HCT116 (cell line): ENCODE data around the gene ANKHD1. TPM values are rescaled to one million over a fixed set of nuclear protein-coding genes. Genes with fewer than 3 reads are reported as not detected.

Source experiments
- ATAC-seq: fragments of 200-7000 bp; cut with Tn5 transposase; 2 replicates; pipeline ENCODE4 v1.9.1; 2020; ENCODE audit warnings: mild to moderate bottlenecking, moderate library complexity
- BruUV-seq: library from RNA; stranded (reverse); fragments of 400-500 nt; replicated peaks from 2 replicates; lab custom pipeline; 2021; lab: Mats Ljungman, UMichigan
- CTCF ChIA-PET: fragments of 300-600 bp; sonication (Branson Sonifier 250); formaldehyde crosslinking; loops from one replicate; lab custom pipeline; 2021; ENCODE audit warnings: antibody characterized with exemption; lab: Charles Lee
- POLR2A ChIA-PET: fragments of 300-600, 350-600 bp; sonication (Branson Sonifier 250); formaldehyde crosslinking; loops from one replicate; lab custom pipeline; 2021; ENCODE audit warnings: antibody characterized with exemption; lab: Charles Lee
- RAD21 ChIA-PET, 2 experiments: fragments of 300-600 bp; sonication (Branson Sonifier 250); formaldehyde crosslinking; loops; one replicate each; lab custom pipeline; 2023; ENCODE audit warnings: low total read pairs in 2 of 2; ENCODE audit not compliant: uncharacterized antibody in 2 of 2, unreplicated experiment in 2 of 2, low non-redundant PET in 1 of 2; lab: Charles Lee
- DNase-seq: peaks from one replicate; pipeline ENCODE4 v3.0.0-alpha.2; 2010; ENCODE audit warnings: low read depth, low spot score
- H2AFZ ChIP-seq: fragments of 200-600 bp; shearing (Covaris generic), sonication (generic); 2 replicates; pipeline ENCODE4 v1.6.1; 2017; ENCODE audit warnings: low read depth, mixed run types, mixed read lengths, antibody characterized with exemption, low read length; ENCODE audit not compliant: poor library complexity, severe bottlenecking
- H3K27ac ChIP-seq: 2 replicates; pipeline ENCODE4 v1.5.1; 2012; ENCODE audit warnings: low read depth, low read length
- H3K27me3 ChIP-seq: fragments of 200-600 bp; sonication (generic); 2 replicates; pipeline ENCODE4 v1.6.1; 2016; ENCODE audit warnings: mixed run types, low read length, mixed read lengths; ENCODE audit not compliant: insufficient read depth
- H3K36me3 ChIP-seq, 2 experiments: fragments of 200-500 bp in 1 of 2; fragments of 200-600 bp in 1 of 2; sonication (Bioruptor generic) in 1 of 2; sonication (generic) in 1 of 2; 2 replicates each; pipeline versions ENCODE4 v1.5.1 to v1.6.1; 2014 to 2016; ENCODE audit warnings: low read length in 2 of 2, inconsistent platforms in 1 of 2, mixed read lengths in 1 of 2, mixed run types in 1 of 2; ENCODE audit not compliant: insufficient read depth in 2 of 2, control insufficient read depth in 1 of 2
- H3K4me1 ChIP-seq, 2 experiments: fragments of 200-600 bp in 1 of 2; sonication (generic) in 1 of 2; 2 replicates each; pipeline versions ENCODE4 v1.5.1 to v1.6.1; 2012 to 2017; ENCODE audit warnings: low read length in 2 of 2, inconsistent platforms in 1 of 2, mild to moderate bottlenecking in 1 of 2, mixed read lengths in 1 of 2, mixed run types in 1 of 2, moderate library complexity in 1 of 2; ENCODE audit not compliant: insufficient read depth in 2 of 2, control insufficient read depth in 1 of 2
- H3K4me2 ChIP-seq: fragments of 200-600 bp; sonication (generic); 2 replicates; pipeline ENCODE4 v1.6.1; 2017; ENCODE audit warnings: mixed run types, low read length, mixed read lengths
- H3K4me3 ChIP-seq, 2 experiments: fragments of 200-600 bp in 1 of 2; sonication (generic) in 1 of 2; replicated peaks in 1 of 2; 2 replicates each; pipeline ENCODE4 v1.5.1; 2011 to 2016; ENCODE audit warnings: low read length in 2 of 2, control low read depth in 1 of 2, low read depth in 1 of 2, mild to moderate bottlenecking in 1 of 2, mixed read lengths in 1 of 2, mixed run types in 1 of 2
- H3K79me2 ChIP-seq: fragments of 200-600 bp; sonication (generic); 2 replicates; pipeline ENCODE4 v1.6.1; 2017; ENCODE audit warnings: mild to moderate bottlenecking, mixed run types, low read length, moderate library complexity, mixed read lengths; ENCODE audit not compliant: insufficient read depth
- H3K9ac ChIP-seq: fragments of 200-600 bp; sonication (generic); 2 replicates; pipeline ENCODE4 v1.6.1; 2016; ENCODE audit warnings: low read length, mixed read lengths
- H3K9me2 ChIP-seq: fragments of 200-600 bp; sonication (generic), shearing (Covaris generic); 2 replicates; pipeline ENCODE4 v1.6.1; 2017; ENCODE audit warnings: mixed run types, mild to moderate bottlenecking, moderate library complexity; ENCODE audit not compliant: insufficient read depth
- H3K9me3 ChIP-seq, 2 experiments: fragments of 200-500 bp in 1 of 2; fragments of 200-600 bp in 1 of 2; sonication (Bioruptor generic) in 1 of 2; sonication (generic) in 1 of 2; 2 replicates each; pipeline ENCODE4 v1.6.1; 2014 to 2017; ENCODE audit warnings: low read length in 2 of 2, mixed read lengths in 2 of 2, inconsistent platforms in 1 of 2, low read depth in 1 of 2, mild to moderate bottlenecking in 1 of 2, mixed run types in 1 of 2, moderate library complexity in 1 of 2; ENCODE audit not compliant: control insufficient read depth in 1 of 2, insufficient read depth in 1 of 2
- H4K20me1 ChIP-seq: fragments of 200-600 bp; sonication (generic), shearing (Covaris generic); 2 replicates; pipeline ENCODE4 v1.6.1; 2017; ENCODE audit warnings: mixed run types, mild to moderate bottlenecking, moderate library complexity; ENCODE audit not compliant: insufficient read depth
- CEBPB ChIP-seq: IDR thresholded peaks from 2 replicates; pipeline ENCODE4 v1.6.1; 2012; ENCODE audit warnings: low read depth
- CTCF ChIP-seq, 3 experiments: fragments of 200-600 bp in 1 of 3; sonication (generic) in 1 of 3; IDR thresholded peaks in 2 of 3; conservative IDR thresholded peaks in 1 of 3; 2 replicates each; pipeline ENCODE4 v1.5.1; 2012 to 2017; ENCODE audit warnings: low read depth in 2 of 3, low read length in 2 of 3, antibody characterized with exemption in 1 of 3, borderline replicate concordance in 1 of 3, control low read depth in 1 of 3, mild to moderate bottlenecking in 1 of 3, mixed read lengths in 1 of 3, mixed run types in 1 of 3, moderate library complexity in 1 of 3; ENCODE audit not compliant: insufficient read depth in 1 of 3
- MAX ChIP-seq: IDR thresholded peaks from 2 replicates; pipeline ENCODE4 v1.6.1; 2012
- SRF ChIP-seq: IDR thresholded peaks from 2 replicates; pipeline ENCODE4 v1.6.1; 2012; ENCODE audit warnings: low read depth
- intact Hi-C: fragments of 100-400 bp; cut with micrococcal nuclease; formaldehyde crosslinking; loops from 2 replicates; pipeline ENCODE4 v1.10.0; 2022
- total RNA-seq: library from RNA; stranded (reverse); gene quantifications from one replicate; pipeline ENCODE4 v1.2.1, GENCODE V29; 2021; ENCODE audit not compliant: unreplicated experiment

The ANKHD1 gene
- total RNA-seq, 1 experiment from 2014 or later, result 80.8 TPM

GRCh38 chr5:140480310-140481014 is 78.8 kb downstream of the ANKHD1 start:
- Histone ChIP-seq H3K4me1 (no peaks in the 10 kb centered on the region), H3K9me2 (no peaks in the 10 kb centered on the region), H3K4me3 (no peak overlapping the region), H3K36me3 (peaks cover under 1 to 22% of the 10 kb centered on the region in 2 experiments; a peak in 3 of 4 replicates), H3K9me3 (no peaks in the 10 kb centered on the region), H3K4me2 (no peak overlapping the region), H2AFZ (no peak overlapping the region), H3K27ac (no peak overlapping the region), H4K20me1 (no peaks in the 10 kb centered on the region), H3K79me2 (no peaks in the 10 kb centered on the region), H3K27me3 (no peaks in the 10 kb centered on the region), H3K9ac (no peak overlapping the region)
- ChIA-PET RAD21 (no interaction called here), CTCF (no interaction called here), POLR2A (no interaction called here)
- ATAC-seq (no peak), DNase-seq (no peak)
- intact Hi-C loops, result no loop called here
- TF ChIP-seq CEBPB, result no peak
- TF ChIP-seq MAX, result no peak
- no TSS peak for BruUV-seq

GRCh38 chr5:140481758-140482157 is 80.1 kb downstream of the ANKHD1 start:
- no peak overlapping the region for H3K9ac ChIP-seq
- no peaks in the 10 kb centered on the region for H3K9me3 ChIP-seq
- RAD21 ChIA-PET, result no interaction called here
- no peaks in the 10 kb centered on the region for H3K27me3 ChIP-seq
- H3K4me1 ChIP-seq, result 0 out of 4 replicates have a peak, but pooled peaks cover 0 to under 1% of the 10 kb centered on the region in 2 experiments
- H3K4me3 ChIP-seq, result no peak overlapping the region
- H4K20me1 ChIP-seq, result no peaks in the 10 kb centered on the region
- ATAC-seq (no peak), DNase-seq (no peak)
- no peaks in the 10 kb centered on the region for H3K79me2 ChIP-seq
- BruUV-seq, result no TSS peak
- peaks cover 8 to 31% of the 10 kb centered on the region in 2 experiments; a peak in 3 of 4 replicates for H3K36me3 ChIP-seq
- TF ChIP-seq SRF (no peak), CTCF (IDR thresholded peaks at IDR 0.05 in 2 of 3, conservative IDR thresholded peaks at IDR 0.05 in 1 of 3; ENCODE audit: borderline replicate concordance in 1 of 3, insufficient read depth in 1 of 3, low read depth in 2 of 3, low read length in 2 of 3) (no peak)
- CTCF ChIA-PET, result no interaction called here
- no peaks in the 10 kb centered on the region for H3K9me2 ChIP-seq
- no peak overlapping the region for H3K4me2 ChIP-seq
- no peak overlapping the region for H3K27ac ChIP-seq
- intact Hi-C loops, result no loop called here
- POLR2A ChIA-PET, result no interaction called here
- H2AFZ ChIP-seq, result no peak overlapping the region
